ENCODE results near the gene PHF2.
"Not testable (repeated sequence)": the region's sequence is repeated elsewhere in the genome, so short reads cannot be mapped to it uniquely, and the experiment has no call there.

The PHF2 gene

GRCh38 chr9:93655621-93656425, 79.4 kb downstream of the PHF2 start:
- no peak for DNase-seq

DNA sequence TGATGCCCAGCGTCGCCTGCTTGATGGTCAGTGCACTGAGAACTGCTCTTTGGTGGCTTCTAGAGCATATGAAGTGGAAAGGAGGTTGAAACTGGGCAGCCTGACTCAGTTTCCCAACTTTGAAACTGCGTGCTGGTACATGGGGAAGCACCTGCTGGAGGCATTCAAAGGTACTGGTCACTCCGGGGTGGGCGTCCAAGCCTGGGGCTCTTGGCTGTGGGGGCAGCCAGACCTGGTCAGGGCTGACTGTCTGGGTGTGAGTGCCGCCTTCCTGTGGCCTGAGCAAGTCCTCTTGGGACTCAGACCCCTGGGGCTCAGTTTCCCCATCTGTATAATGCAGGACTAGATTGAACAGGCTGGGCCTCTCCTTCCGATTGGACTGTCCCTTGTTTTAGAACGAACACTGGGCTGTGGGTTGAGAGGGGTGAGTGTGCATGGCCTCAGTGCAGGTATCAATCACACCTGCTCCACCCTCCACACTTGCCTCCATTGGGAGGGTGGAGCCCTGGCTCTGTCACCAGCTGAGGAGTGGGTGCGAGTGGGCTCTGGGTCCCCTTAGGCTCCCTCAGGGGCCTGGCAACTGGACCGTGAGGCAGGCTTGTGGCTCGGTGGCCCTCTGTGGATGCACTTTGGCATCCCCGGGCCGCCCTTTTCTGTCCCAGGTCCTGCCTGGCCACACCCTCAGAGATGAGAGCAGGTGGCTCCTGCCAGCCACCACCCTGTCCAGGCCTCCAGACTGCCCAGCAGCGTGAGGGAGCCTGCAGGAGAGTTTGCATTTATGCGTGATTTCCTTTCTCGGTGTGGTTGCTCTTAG, 80.2 kb downstream of the PHF2 start:
- no peak for DNase-seq

- no peak for DNase-seq
Measured at GRCh38 chr9:93657331-93658111, 81.1 kb downstream of the PHF2 start.

DNA sequence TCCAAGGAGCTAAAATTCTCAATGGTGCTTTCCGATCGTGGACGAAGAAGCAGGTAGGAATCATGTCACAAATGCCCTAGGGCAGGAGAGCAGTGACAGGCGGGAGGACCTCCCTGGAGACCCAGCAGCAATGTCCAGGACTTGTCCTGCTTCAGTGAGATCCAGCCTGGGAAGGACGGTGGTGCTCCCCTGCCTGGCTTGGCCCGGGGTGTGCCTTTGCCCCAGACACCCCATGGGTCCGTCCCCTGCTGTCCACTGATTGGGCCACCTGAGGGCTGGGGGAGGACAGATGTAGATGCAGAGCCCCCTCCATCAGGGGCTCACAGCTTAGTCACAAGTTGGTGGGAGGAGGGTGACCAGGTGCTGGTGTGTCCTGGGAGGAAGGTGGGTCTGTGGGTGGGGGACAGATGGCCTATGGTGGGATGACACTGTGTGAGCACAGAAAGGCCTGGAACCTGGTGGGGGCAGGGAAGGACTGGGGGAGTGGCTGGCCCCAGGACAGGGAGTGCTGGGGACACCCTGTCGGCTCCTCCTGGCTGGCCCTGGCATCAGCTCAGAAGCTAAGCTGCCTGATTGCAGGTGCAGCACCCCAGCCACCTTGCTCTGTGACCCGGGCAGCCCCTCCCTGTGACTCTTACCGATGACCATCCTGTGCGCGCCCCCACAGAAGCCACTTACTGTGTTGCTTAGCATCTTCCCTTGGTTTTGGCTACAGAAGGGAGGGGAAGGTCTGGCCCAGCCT, 82.0 kb downstream of the PHF2 start:
- DNase-seq = no peak

DNA sequence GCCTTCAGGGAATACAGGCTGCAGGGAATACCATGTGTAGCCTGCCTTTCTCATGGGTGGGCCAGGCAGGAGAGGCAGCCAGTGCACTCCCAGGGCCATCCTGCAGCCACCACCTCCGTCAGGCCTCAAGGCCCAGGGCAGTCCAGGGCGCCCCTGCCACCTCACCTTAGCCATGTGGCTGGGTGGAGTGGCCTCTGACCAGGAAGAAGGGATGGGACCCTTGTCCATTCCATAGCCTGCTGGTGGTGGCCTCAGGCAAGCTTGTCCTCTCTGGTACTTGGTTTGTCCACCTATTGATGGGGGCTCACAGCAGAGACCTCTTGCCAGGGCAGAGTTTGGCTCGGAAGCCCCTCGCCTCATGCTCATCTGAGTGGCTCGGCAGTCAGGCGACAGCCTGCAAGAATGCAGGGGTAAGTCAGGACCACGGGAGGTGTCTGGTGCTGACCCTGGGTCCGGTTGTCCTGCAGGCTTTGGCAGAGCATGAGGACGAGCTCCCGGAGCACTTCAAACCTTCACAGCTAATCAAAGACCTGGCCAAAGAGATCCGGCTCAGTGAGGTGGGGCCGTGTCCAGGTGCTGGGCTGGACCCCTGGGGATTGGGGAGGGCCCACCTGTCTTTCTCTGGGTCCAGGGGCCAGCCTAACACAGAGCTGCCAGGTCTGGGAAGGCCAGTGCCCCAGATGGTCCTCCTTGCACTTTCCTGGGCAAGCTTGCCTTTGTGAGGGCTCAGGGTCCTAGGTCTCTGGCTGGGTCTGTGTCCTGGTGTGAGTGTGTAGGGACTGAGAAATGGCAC, 82.9 kb downstream of the PHF2 start:
- no peak for DNase-seq

- no peak for DNase-seq
Measured at GRCh38 chr9:93659837-93660177, 83.4 kb downstream of the PHF2 start.

- no peak for DNase-seq
Measured at GRCh38 chr9:93660352-93661046, 84.1 kb downstream of the PHF2 start.

DNA sequence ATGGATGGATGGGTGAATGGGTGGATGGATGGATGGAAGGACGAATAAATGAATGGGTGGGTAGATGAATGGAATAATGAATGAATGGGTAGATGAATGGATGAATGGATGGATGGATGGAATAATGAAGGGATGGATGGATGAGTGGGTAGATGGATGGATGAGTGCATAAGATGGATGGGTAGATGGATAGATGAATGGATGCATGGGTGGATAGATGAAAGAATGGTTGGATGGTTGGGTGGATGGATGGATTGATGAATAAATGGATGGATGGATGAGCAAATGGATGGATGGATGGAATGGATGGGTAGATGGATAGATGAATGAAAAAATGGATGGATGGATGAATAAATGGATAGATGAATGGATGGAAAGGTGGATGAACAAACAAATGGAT, 85.2 kb downstream of the PHF2 start:
- no peak for DNase-seq

DNA sequence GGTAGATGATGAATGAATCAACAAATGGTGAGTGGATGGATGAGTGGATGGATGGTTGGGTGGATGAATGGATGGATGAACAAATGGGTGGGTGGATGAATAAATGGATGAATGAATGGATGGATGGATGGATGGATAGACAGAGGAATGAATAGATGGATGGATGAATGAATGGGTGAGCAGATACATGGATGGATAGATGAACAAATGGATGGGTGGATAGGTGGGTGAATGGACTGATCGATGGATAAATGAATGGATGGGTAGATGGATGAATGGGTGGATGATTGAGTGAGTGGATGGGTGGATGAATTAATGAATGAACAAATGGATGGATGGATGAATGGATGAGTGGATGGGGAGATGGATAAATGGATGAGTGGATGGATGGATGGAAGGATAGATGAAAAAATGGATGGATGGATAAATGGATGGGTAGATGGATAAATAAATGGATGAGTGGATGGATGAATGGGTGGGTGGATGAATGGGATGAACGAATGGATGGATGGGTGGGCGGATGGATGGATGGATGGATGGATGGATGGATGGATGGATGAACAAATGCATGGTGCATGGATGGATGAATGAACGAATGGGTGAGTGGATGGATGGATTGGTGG, 85.7 kb downstream of the PHF2 start:
- no peak for DNase-seq

DNA sequence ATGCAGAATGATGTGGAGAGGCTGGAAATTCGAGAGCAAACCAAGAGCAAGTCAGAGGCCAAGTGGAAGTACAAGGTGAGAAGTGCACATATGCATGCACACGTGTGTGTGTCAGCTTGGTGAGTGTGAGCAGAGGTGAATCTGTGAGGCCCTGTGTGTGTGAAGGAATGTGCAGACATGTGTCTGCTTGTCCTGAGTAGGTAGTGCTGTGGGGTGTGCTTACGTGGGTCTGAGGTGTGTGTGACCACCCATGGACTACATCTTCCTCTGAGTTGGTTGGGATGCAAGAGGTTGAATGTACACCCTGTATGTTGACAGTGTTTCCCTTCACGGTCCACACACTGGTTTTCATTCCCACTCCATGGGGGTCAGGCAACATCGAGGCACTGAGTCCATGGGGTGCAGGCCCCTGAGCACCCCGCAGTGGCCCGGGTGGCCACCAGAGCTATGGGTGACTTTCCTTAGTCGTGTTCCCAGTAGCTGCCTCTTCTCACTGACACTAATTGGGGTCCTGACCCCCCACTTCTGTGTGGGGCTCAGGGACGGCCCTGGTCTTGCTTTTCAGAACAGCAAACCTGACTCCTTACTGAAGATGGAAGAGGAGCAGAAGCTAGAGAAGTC, 86.7 kb downstream of the PHF2 start:
- no peak for DNase-seq

DNA sequence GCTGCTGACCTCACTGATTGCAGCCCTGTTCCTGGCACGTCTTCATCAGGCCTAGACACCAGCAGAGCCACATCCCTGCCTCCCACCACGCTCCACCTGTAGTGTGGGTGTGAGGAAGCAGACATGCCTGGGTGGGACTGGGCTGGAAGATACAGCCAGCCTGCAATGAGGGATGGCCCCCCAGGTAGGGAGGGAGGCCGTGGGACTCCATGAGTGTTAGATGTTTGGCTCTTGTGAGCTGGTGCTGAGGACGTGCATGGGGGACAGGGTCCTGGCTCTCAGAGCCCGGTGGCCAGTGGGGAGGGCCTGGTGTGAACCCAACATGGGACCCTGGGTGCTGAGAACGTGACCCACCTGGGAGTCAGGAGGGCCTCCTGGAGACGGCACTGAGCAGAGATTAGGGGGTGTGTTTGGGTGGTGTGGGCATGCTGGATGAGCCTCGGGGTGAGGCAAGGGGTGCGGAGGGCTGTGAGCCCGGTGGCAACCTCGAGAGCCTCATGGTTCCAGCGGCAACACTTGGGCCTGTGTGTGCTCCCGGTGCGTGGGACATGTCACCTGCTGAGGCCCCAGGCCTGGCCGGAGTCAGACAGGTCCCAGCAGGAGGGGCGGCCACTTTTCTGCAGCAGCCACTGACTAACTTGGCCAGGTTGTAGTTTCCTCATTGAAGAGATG, 87.6 kb downstream of the PHF2 start:
- no peak for DNase-seq

DNA sequence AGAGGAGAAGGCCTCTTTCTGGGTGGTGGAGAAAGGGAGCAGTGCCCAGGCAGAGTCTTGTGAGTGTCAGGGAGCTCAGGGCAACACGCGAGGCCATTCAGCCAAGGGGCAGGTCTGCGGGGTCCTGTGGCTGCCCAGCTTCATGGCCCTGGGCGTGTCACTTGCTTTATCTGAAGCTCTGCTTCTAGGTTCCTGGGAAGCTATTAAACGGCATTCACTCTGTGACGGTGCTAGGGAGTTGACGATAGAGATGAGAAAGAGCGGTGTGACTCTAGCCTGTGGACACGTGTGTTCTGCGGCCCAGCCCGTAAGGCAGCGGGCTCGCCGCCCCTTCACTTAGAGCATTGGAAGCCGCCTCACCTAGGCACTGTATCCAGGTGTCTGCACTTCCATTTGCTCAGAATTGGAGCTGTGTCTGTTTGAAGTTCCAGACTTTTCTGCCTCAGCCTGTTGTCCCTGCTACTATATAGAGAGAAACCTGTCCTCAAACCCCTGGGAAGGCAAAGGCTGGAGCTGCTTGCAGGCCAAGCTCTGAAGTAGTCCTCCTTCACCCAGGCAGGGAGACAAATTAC, 88.3 kb downstream of the PHF2 start:
- no peak for DNase-seq

- no peak for DNase-seq
Measured at GRCh38 chr9:93665128-93665636, 88.8 kb downstream of the PHF2 start.

GRCh38 chr9:93665637-93666438, 89.5 kb downstream of the PHF2 start:
- no peak for DNase-seq

- not testable (repeated sequence) for DNase-seq
Measured at GRCh38 chr9:93666439-93666784, 90.0 kb downstream of the PHF2 start.

GRCh38 chr9:93667006-93667405, 90.6 kb downstream of the PHF2 start:
- DNase-seq = no peak

DNA sequence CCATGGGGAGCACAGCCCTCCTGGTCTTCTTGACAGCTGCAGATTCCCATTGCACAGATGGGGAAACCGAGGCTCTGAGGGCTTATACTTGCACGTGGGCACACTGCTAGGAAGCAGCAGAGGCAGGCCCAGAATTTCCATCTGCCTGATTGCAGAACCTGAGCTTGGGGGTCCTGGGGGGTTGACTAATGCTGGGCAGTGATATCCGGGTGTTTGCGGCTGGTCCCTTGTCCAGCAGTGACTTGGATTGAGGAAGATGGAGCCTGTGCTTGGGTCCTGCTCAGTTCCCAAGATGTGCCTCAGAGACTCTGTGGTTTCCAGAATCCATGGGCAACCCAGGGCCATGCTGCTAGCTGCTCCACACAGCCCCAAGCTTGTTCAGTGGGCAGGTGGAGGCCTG, 91.2 kb downstream of the PHF2 start:
- DNase-seq = no peak

- DNase-seq = no peak
Measured at GRCh38 chr9:93668261-93668871, 92.0 kb downstream of the PHF2 start.

All from DMS153 (cell line).